HFFc6 (cell line): Measurements from ENCODE around the gene TMIGD1. TPM values are rescaled to one million over a fixed set of nuclear protein-coding genes. Genes with fewer than 3 reads are reported as not detected.

Experiments
- DNase-seq: peaks from one replicate; pipeline ENCODE4 v3.0.0-alpha.2; 2018
- H3K27ac Mint-ChIP-seq: 2 replicates; pipeline ENCODE4 v1.8.0; 2020; ENCODE audit warnings: mild to moderate bottlenecking, mixed read lengths
- H3K27me3 Mint-ChIP-seq: 2 replicates; pipeline ENCODE4 v1.8.0; 2021; ENCODE audit warnings: mild to moderate bottlenecking, moderate library complexity, mixed read lengths; ENCODE audit not compliant: insufficient read depth
- H3K36me3 Mint-ChIP-seq: 2 replicates; pipeline ENCODE4 v1.8.0; 2021; ENCODE audit warnings: low read depth, mixed read lengths
- H3K4me1 Mint-ChIP-seq: 2 replicates; pipeline ENCODE4 v1.8.0; 2020; ENCODE audit warnings: low read depth, mixed read lengths
- H3K4me3 Mint-ChIP-seq: 2 replicates; pipeline ENCODE4 v1.8.0; 2020; ENCODE audit warnings: mild to moderate bottlenecking, moderate library complexity, mixed read lengths
- H3K9me3 Mint-ChIP-seq: 2 replicates; pipeline ENCODE4 v1.8.0; 2020; ENCODE audit warnings: mild to moderate bottlenecking, mixed read lengths
- total RNA-seq, 6 experiments: library from RNA; stranded (reverse); fragmentation: NEBNext Ultra II Directional; extraction: Animal tissue kit (Norgen Biotek cat#: 25700); gene quantifications; 2 replicates in 1 of 6; 3 replicates in 5 of 6; pipeline ENCODE4 v1.2.3, GENCODE V29; 2021
- TF ChIP-seq, protein P1 (sequence below): fragments of 200-600 bp; sonication (generic); IDR thresholded peaks from 2 replicates; pipeline ENCODE4 v1.5.0; 2021; ENCODE audit warnings: antibody characterized with exemption, mild to moderate bottlenecking

The TMIGD1 gene
- total RNA-seq, 6 experiments from 2014 or later = not detected

GRCh38 chr17:30323262-30323894, 10.5 kb downstream of the TMIGD1 start:
- peaks cover 19% of the 10 kb centered on the region for H3K27me3 Mint-ChIP-seq
- no peaks in the 10 kb centered on the region for H3K36me3 Mint-ChIP-seq
- no peak for DNase-seq
- H3K4me3 Mint-ChIP-seq = no peak overlapping the region
- no peaks in the 10 kb centered on the region for H3K9me3 Mint-ChIP-seq
- TF ChIP-seq, protein P1, sequence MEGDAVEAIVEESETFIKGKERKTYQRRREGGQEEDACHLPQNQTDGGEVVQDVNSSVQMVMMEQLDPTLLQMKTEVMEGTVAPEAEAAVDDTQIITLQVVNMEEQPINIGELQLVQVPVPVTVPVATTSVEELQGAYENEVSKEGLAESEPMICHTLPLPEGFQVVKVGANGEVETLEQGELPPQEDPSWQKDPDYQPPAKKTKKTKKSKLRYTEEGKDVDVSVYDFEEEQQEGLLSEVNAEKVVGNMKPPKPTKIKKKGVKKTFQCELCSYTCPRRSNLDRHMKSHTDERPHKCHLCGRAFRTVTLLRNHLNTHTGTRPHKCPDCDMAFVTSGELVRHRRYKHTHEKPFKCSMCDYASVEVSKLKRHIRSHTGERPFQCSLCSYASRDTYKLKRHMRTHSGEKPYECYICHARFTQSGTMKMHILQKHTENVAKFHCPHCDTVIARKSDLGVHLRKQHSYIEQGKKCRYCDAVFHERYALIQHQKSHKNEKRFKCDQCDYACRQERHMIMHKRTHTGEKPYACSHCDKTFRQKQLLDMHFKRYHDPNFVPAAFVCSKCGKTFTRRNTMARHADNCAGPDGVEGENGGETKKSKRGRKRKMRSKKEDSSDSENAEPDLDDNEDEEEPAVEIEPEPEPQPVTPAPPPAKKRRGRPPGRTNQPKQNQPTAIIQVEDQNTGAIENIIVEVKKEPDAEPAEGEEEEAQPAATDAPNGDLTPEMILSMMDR = no peak
- H3K27ac Mint-ChIP-seq = no peak overlapping the region
- H3K4me1 Mint-ChIP-seq = peaks cover under 1% of the 10 kb centered on the region; the same call in 1 of the 2 replicates

DNA sequence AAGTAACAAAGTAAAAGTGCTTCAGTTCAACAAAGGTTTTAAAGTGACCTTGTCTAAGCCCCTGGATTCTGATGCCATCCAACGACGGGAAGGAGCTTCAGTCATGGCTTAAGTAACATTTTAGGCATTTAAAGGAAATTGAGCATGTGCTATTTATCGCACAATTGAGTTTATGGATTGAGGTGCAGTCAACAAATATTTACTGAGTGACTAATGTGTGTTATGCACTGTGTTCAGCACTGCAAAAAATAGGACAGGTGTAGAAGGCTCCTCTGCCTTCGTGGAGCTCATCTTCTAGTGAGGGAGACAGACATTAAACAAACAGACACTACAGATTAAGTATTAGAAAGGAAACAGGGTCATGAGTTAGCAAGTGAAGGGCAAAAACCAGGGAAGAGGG, 12.5 kb downstream of the TMIGD1 start:
- Mint-ChIP-seq H3K4me1 (peaks cover 6% of the 10 kb centered on the region; the same call in 1 of the 2 replicates), H3K27ac (no peak overlapping the region), H3K9me3 (no peaks in the 10 kb centered on the region), H3K27me3 (peaks cover 15% of the 10 kb centered on the region), H3K4me3 (no peak overlapping the region), H3K36me3 (no peaks in the 10 kb centered on the region)
- no peak for DNase-seq
- TF ChIP-seq, protein P1 = no peak

DNA sequence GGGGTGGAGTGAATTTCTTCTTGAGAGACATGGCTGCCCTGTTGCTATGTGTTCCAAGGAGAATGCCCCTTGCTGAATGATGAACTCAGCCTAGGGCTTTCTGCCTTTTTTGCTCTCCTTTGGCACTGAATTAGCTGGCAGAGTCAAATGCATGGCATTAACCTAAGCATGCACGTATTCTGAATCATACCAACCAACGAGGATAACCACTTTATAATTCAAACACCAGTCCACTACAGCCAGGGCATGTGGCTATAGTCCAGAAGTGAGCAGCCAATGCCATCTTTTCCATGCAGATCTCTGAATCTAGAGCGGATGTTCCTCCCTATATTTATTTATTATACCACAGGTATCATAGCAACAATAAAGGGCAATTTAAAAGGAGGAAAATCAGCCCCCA, 15.7 kb downstream of the TMIGD1 start:
- no peaks in the 10 kb centered on the region for H3K9me3 Mint-ChIP-seq
- TF ChIP-seq, protein P1 = no peak
- H3K27me3 Mint-ChIP-seq = peaks cover 21% of the 10 kb centered on the region; the same call in 1 of the 2 replicates

GRCh38 chr17:30316736-30317135, 17.1 kb downstream of the TMIGD1 start:
- TF ChIP-seq, protein P1 = no peak
- DNase-seq = no peak
- Mint-ChIP-seq H3K4me3 (no peak overlapping the region), H3K4me1 (peaks cover 12% of the 10 kb centered on the region; the same call in 1 of the 2 replicates), H3K27me3 (peaks cover 20% of the 10 kb centered on the region; the same call in 1 of the 2 replicates), H3K36me3 (no peaks in the 10 kb centered on the region), H3K27ac (no peak overlapping the region), H3K9me3 (no peaks in the 10 kb centered on the region)

More for the DNA sequence above, 15.7 kb downstream of the TMIGD1 start:
- Mint-ChIP-seq H3K36me3 (no peaks in the 10 kb centered on the region), H3K4me3 (no peak overlapping the region), H3K27ac (no peak overlapping the region), H3K4me1 (peaks cover 12% of the 10 kb centered on the region; the same call in 1 of the 2 replicates)
- no peak for DNase-seq

DNA sequence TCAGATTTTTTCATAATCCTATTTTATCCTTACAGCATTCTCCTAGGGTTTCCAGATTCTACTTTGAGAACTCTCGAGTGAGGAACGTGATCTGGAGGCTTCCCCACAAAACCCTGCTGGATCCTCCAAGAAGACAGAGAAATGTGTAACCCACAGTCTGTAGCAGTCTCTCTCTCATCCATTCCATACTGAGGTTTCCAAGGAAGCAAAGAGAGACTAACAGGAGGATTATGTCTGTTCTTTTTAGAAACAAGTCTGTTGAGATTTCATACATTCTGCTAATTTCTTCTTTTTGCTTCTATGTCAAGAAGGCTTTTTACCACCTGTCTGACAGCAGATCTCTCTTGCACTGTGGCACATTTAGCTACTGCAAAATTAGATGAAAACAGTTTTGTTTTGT, 18.8 kb downstream of the TMIGD1 start:
- TF ChIP-seq, protein P1 = no peak
- no peak overlapping the region for H3K27ac Mint-ChIP-seq
- H3K27me3 Mint-ChIP-seq = peaks cover 17% of the 10 kb centered on the region; the same call in 1 of the 2 replicates
- no peak for DNase-seq
- H3K4me3 Mint-ChIP-seq = no peak overlapping the region
- H3K36me3 Mint-ChIP-seq = no peaks in the 10 kb centered on the region
- peaks cover 12% of the 10 kb centered on the region; the same call in 1 of the 2 replicates for H3K4me1 Mint-ChIP-seq
- no peaks in the 10 kb centered on the region for H3K9me3 Mint-ChIP-seq
